Heart right ventricle (tissue), 16 donors: Measurements from ENCODE around the gene LRRTM4. TPM values are rescaled to one million over a fixed set of nuclear protein-coding genes. Genes with fewer than 3 reads are reported as not detected.

Experiments
- ATAC-seq, 8 donors: fragments of 200-7000 bp; cut with Tn5 transposase; one replicate each; pipeline ENCODE4 v1.9.1; 2020; ENCODE audit warnings: mild to moderate bottlenecking in 8 of 8, moderate library complexity in 8 of 8, moderate number of reproducible peaks in 1 of 8
- DNase-seq, 2 donors: peaks; one replicate each; pipeline ENCODE4 v3.0.0-alpha.2; 2020
- H3K27ac ChIP-seq, 10 donors: fragments of 200-600 bp; sonication (generic) in 2 of 10; one replicate each; pipeline versions ENCODE4 v1.5.0 to v1.8.0; 2020 to 2022; ENCODE audit warnings: mild to moderate bottlenecking in 3 of 10
- H3K27me3 ChIP-seq, 7 donors: fragments of 200-600 bp; one replicate each; pipeline ENCODE4 v1.8.0; 2021 to 2022; ENCODE audit warnings: mild to moderate bottlenecking in 2 of 7
- H3K36me3 ChIP-seq, 9 donors: fragments of 200-600 bp; sonication (generic) in 1 of 9; one replicate each; pipeline versions ENCODE4 v1.5.0 to v1.8.0; 2020 to 2022; ENCODE audit warnings: mild to moderate bottlenecking in 2 of 9
- H3K4me1 ChIP-seq, 9 donors: fragments of 200-600 bp; sonication (generic) in 1 of 9; one replicate each; pipeline versions ENCODE4 v1.5.0 to v1.8.0; 2020 to 2022; ENCODE audit warnings: mild to moderate bottlenecking in 4 of 9
- H3K4me3 ChIP-seq, 10 donors: fragments of 200-600 bp; sonication (generic) in 2 of 10; one replicate each; pipeline versions ENCODE4 v1.5.0 to v1.8.0; 2020 to 2022; ENCODE audit warnings: mild to moderate bottlenecking in 7 of 10, moderate library complexity in 2 of 10
- H3K9me3 ChIP-seq, 11 donors: fragments of 200-600 bp in 10 of 11; sonication (generic) in 2 of 11; one replicate each; pipeline versions ENCODE4 v1.5.0 to v1.8.0; 2013 to 2022; ENCODE audit warnings: mild to moderate bottlenecking in 2 of 11, control low read depth in 1 of 11, moderate library complexity in 1 of 11
- CTCF ChIP-seq, 9 donors: fragments of 200-600 bp; sonication (generic) in 2 of 9; IDR thresholded peaks; one replicate each; pipeline versions ENCODE4 v1.5.0 to v1.8.0; 2021 to 2022; ENCODE audit warnings: antibody characterized with exemption in 9 of 9, mild to moderate bottlenecking in 5 of 9, moderate library complexity in 1 of 9
- WGBS, 2 donors: extraction: QIAGEN DNeasy Blood & Tissue Kit; methylation state at CpG; one replicate each; pipeline ENCODE4 v1.1.7; 2013; ENCODE audit warnings: inconsistent platforms in 1 of 2; 5-methylcytosine and 5-hydroxymethylcytosine counted together
- intact Hi-C, 10 donors: fragments of 100-400 bp; cut with DNase I; formaldehyde crosslinking; loops; one replicate each; pipeline versions ENCODE4 v1.11.1 to v1.14.2; 2022
- polyA plus RNA-seq, 2 donors: library from polyadenylated mRNA; stranded (reverse); fragments of 200-250 nt; gene quantifications; one replicate each; pipeline ENCODE4 v1.2.3, GENCODE V29; 2013
- total RNA-seq, 10 donors: library from RNA; stranded (reverse); fragmentation: NEBNext Ultra II Directional in 3 of 10; extraction: Animal tissue kit (Norgen Biotek cat#: 25700) in 3 of 10; gene quantifications; one replicate each; pipeline versions ENCODE4 v1.2.1 to v1.2.4, GENCODE V29; 2021 to 2023
- donor health status: Arrhythmogenic right ventricular cardiomyopathy.
- donor health status: ischemic (EF 13 %, LVEDD 7.1; RV severe dilation, severe dysfunction).
- donor health status: healthy with polysubstance abuse.
- donor health status: DM: no; HTN: yes; CAD: no.
- donor health status: DM: no; HTN: no; CAD: no.
- donor health status: ischemic (EF 25% LVEDD 6.9; RV normal size, moderate dysfunction).
- donor health status: ischemic (EF 25% LVEDD 5.7; RV mildly dilated, moderate dysfunction).
- donor health status: healthy.
- donor health status: DM: yes; HTN: yes; CAD: no.
- donor health status: Ischemic cardiomyopathy.
- donor health status: ischemic (EF 35%, LVEDD 5.7; RV mildly dilated, moderate dysfunction).
- donor health status: nonischemic (EF 11% LVEDD 7.7; RV severe dilation, severe dysfunction).
- donor health status: DM: yes; HTN: yes; CAD: no.
- donor health status: PGD.
- donor health status: ischemic (EF 29% LVEDD 5.4; RV normal size, mild dysfunction).
- donor health status: nonischemic (EF 23%, LVEDD 6.1; RV moderate dilation, normal function).

Gene LRRTM4
- total and polyA plus RNA-seq, 12 donors = 0.11 to 2.2 (median 0.98) TPM

- Histone ChIP-seq H3K27ac (no peak overlapping the region), H3K27me3 (no peaks in the 10 kb centered on the region), H3K4me1 (no peaks in the 10 kb centered on the region), H3K4me3 (no peak overlapping the region), H3K9me3 (peaks cover 0 to 3% (median 0%) of the 10 kb centered on the region in 11 donors), H3K36me3 (no peaks in the 10 kb centered on the region)
- DNase-seq = no peak
- no peak for ATAC-seq
- 77 to 79% methylated on average over 1 of the region's 1 CpG for WGBS, 2 donors
- no peak for TF ChIP-seq CTCF (IDR thresholded peaks at IDR 0.05)
- intact Hi-C loops = no loop called here
These were observed 784.6 kb downstream of the LRRTM4 start for GRCh38 chr2:76737607-76738006.

DNA sequence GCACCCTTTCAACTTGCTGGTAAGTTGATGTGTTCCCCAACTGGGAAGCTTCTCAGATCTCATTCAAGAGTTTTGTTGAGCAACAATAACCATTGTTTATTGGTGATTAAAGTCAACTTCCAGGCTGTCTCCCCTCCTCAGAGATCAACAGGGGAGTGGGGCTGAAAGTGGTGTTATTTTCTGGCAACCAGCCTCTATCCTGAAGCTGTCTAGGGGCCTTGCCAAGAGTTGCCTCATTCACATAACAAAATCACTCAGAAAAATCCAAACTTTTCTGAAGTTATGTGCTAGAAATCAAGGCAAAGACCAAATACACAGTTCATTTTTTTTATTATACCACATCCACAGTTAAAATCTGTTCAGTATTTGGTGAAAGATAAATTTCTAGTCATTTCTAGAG is 788.4 kb downstream of the LRRTM4 start:
- no peak for DNase-seq
- H3K27ac ChIP-seq = no peak overlapping the region
- no peak overlapping the region for H3K4me3 ChIP-seq
- peaks cover 0 to 3% (median 0%) of the 10 kb centered on the region in 11 donors for H3K9me3 ChIP-seq
- H3K36me3 ChIP-seq = no peaks in the 10 kb centered on the region
- intact Hi-C loops = no loop called here
- H3K4me1 ChIP-seq = no peaks in the 10 kb centered on the region
- no peaks in the 10 kb centered on the region for H3K27me3 ChIP-seq
- TF ChIP-seq CTCF (IDR thresholded peaks at IDR 0.05) = no peak
- ATAC-seq = no peak

- H3K4me1 ChIP-seq = no peaks in the 10 kb centered on the region
- TF ChIP-seq CTCF (IDR thresholded peaks at IDR 0.05) = no peak
These were observed 791.0 kb downstream of the LRRTM4 start for GRCh38 chr2:76731157-76731556.

GRCh38 chr2:76730021-76730420 is 792.2 kb downstream of the LRRTM4 start:
- Histone ChIP-seq H3K4me1 (no peaks in the 10 kb centered on the region), H3K9me3 (peaks cover 0 to 6% (median 0%) of the 10 kb centered on the region in 11 donors), H3K27ac (no peak overlapping the region), H3K36me3 (no peaks in the 10 kb centered on the region), H3K4me3 (no peak overlapping the region), H3K27me3 (no peaks in the 10 kb centered on the region)
- TF ChIP-seq CTCF (IDR thresholded peaks at IDR 0.05) = no peak
- intact Hi-C loops = no loop called here
- no peak for ATAC-seq
- 81 to 84% methylated on average over 4 of the region's 4 CpGs for WGBS, 2 donors
- DNase-seq = no peak

More at GRCh38 chr2:76731157-76731556, 791.0 kb downstream of the LRRTM4 start:
- H3K27ac ChIP-seq = no peak overlapping the region
- H3K27me3 ChIP-seq = no peaks in the 10 kb centered on the region
- peaks cover 0 to 6% (median 0%) of the 10 kb centered on the region in 11 donors for H3K9me3 ChIP-seq
- no peak overlapping the region for H3K4me3 ChIP-seq
- DNase-seq = no peak
- no peaks in the 10 kb centered on the region for H3K36me3 ChIP-seq
- no peak for ATAC-seq
- intact Hi-C loops = no loop called here
- WGBS, 2 donors = 74 to 76% methylated on average over 4 of the region's 4 CpGs
